K562 (cell line): ENCODE measurements around the gene ZBTB48. TPM values are rescaled to one million over a fixed set of nuclear protein-coding genes. Genes with fewer than 3 reads are reported as not detected.

Experiments used
- ATAC-seq: fragments of 200-7000 bp; cut with Tn5 transposase; 3 replicates; pipeline ENCODE4 v1.9.1; 2020; ENCODE audit warnings: moderate library complexity
- BruUV-seq: library from RNA; stranded (reverse); fragments of 400-500 nt; replicated peaks from 2 replicates; lab custom pipeline; 2021; lab: Mats Ljungman, UMichigan
- CTCF ChIA-PET: fragments of 300-600 bp; formaldehyde crosslinking; extraction: SDS; loops from one replicate; lab custom pipeline; 2021; ENCODE audit warnings: low intra/inter-chr PET ratio; lab: Yijun Ruan, JAX
- POLR2A ChIA-PET: fragments of 300-600, 350-650 bp; sonication (Branson Sonifier 250); formaldehyde crosslinking; extraction: SDS; loops from one replicate; lab custom pipeline; 2021; ENCODE audit warnings: antibody characterized with exemption, inconsistent platforms; lab: Yijun Ruan, JAX
- DNase-seq, 4 experiments: peaks; one replicate each; pipeline versions ENCODE4 v3.0.0 to v3.0.0-alpha.2; 2011 to 2018; ENCODE audit warnings: low spot score in 3 of 4, mixed read lengths in 3 of 4; ENCODE audit errors: extremely low read depth in 1 of 4
- FAIRE-seq: peaks from 2 replicates; lab custom pipeline; 2011; peaks lifted over from hg19 to GRCh38; lab: Jason Lieb, UNC
- H2AFZ ChIP-seq: 2 replicates; pipeline ENCODE4 v1.6.0; 2011; ENCODE audit warnings: low read depth, low read length, control low read depth, inconsistent platforms
- H3K27ac ChIP-seq: fragments of 200-600 bp; 3 replicates; pipeline ENCODE4 v1.8.0; 2011; ENCODE audit warnings: low read depth, mild to moderate bottlenecking, control low read depth, inconsistent platforms, low read length, moderate library complexity, mixed read lengths; ENCODE audit errors: extremely low read depth
- H3K27me3 ChIP-seq, 2 experiments: fragments of 300-600 bp in 1 of 2; 2 replicates in 1 of 2; 3 replicates in 1 of 2; pipeline versions ENCODE4 v1.6.0 to v1.8.0; 2011; ENCODE audit warnings: inconsistent platforms in 2 of 2, low read length in 2 of 2, mild to moderate bottlenecking in 1 of 2, mixed read lengths in 1 of 2, moderate library complexity in 1 of 2; ENCODE audit not compliant: control insufficient read depth in 2 of 2, insufficient read depth in 2 of 2
- H3K36me3 ChIP-seq: fragments of 300-600 bp; 3 replicates; pipeline ENCODE4 v1.8.0; 2011; ENCODE audit warnings: mild to moderate bottlenecking, low read length, inconsistent platforms; ENCODE audit not compliant: control insufficient read depth, insufficient read depth
- H3K4me1 ChIP-seq, 2 experiments: fragments of 200-600 bp in 1 of 2; replicated peaks in 1 of 2; 2 replicates in 1 of 2; 3 replicates in 1 of 2; pipeline versions ENCODE4 v1.5.1 to v1.8.0; 2011; ENCODE audit warnings: inconsistent platforms in 2 of 2, low read length in 2 of 2, mild to moderate bottlenecking in 1 of 2, mixed read lengths in 1 of 2, moderate library complexity in 1 of 2; ENCODE audit not compliant: control insufficient read depth in 2 of 2, insufficient read depth in 2 of 2
- H3K4me2 ChIP-seq: 2 replicates; pipeline ENCODE4 v1.6.1; 2011; ENCODE audit warnings: low read length, control low read depth, inconsistent platforms, mixed read lengths; ENCODE audit not compliant: insufficient read depth
- H3K4me3 ChIP-seq: fragments of 200-600 bp; sonication (generic), shearing (Covaris generic); 2 replicates; pipeline ENCODE4 v1.5.1; 2016; ENCODE audit warnings: control low read depth, inconsistent platforms
- H3K79me2 ChIP-seq: fragments of 200-600 bp; 3 replicates; pipeline ENCODE4 v1.8.0; 2011; ENCODE audit warnings: low read length, inconsistent platforms; ENCODE audit not compliant: control insufficient read depth, insufficient read depth
- H3K9ac ChIP-seq, 2 experiments: 2 replicates each; pipeline versions ENCODE4 v1.6.0 to v1.6.1; 2011; ENCODE audit warnings: low read depth in 2 of 2, low read length in 2 of 2, control low read depth in 1 of 2, inconsistent platforms in 1 of 2, mild to moderate bottlenecking in 1 of 2, mixed read lengths in 1 of 2; ENCODE audit not compliant: insufficient read depth in 1 of 2
- H3K9me1 ChIP-seq: one replicate; pipeline ENCODE4 v1.6.0; 2011; ENCODE audit warnings: inconsistent platforms, mild to moderate bottlenecking, low read length, moderate library complexity; ENCODE audit not compliant: control insufficient read depth, insufficient read depth
- H3K9me3 ChIP-seq: replicated peaks from 2 replicates; pipeline ENCODE4 v1.5.1; 2011; ENCODE audit warnings: low read depth, low read length, inconsistent platforms; ENCODE audit not compliant: control insufficient read depth, insufficient read depth
- H4K20me1 ChIP-seq: replicated peaks from 2 replicates; pipeline ENCODE4 v1.6.1; 2011; ENCODE audit warnings: low read length, inconsistent platforms, mixed read lengths; ENCODE audit not compliant: control insufficient read depth, insufficient read depth
- DEAF1 ChIP-seq: fragments of 450-650 bp; formaldehyde crosslinking; IDR thresholded peaks from 2 replicates; pipeline ENCODE4 v1.4.0; 2020; ENCODE audit warnings: mild to moderate bottlenecking, moderate library complexity
- HDAC3 ChIP-seq: fragments of 450-650 bp; IDR thresholded peaks from 2 replicates; pipeline ENCODE4 v1.6.1; 2018; ENCODE audit warnings: borderline replicate concordance, mild to moderate bottlenecking, moderate library complexity; ENCODE audit not compliant: partially characterized antibody
- RBFOX2 ChIP-seq: fragments of 200-400 bp; formaldehyde crosslinking; IDR thresholded peaks from 2 replicates; pipeline ENCODE4 v1.6.1; 2017; ENCODE audit warnings: low read depth, mild to moderate bottlenecking, low read length, moderate library complexity
- SMAD1 ChIP-seq: fragments of 150-350 bp; IDR thresholded peaks from 2 replicates; pipeline ENCODE4 v1.6.1; 2014; ENCODE audit warnings: low read length, low read depth; ENCODE audit not compliant: partially characterized antibody
- ZBTB8A ChIP-seq: fragments of 450-650 bp; IDR thresholded peaks from 2 replicates; pipeline ENCODE4 v1.6.1; 2018; ENCODE audit warnings: mild to moderate bottlenecking, moderate library complexity; ENCODE audit not compliant: partially characterized antibody
- ZNF609 ChIP-seq: sonication (generic); formaldehyde crosslinking; IDR thresholded peaks from 2 replicates; pipeline ENCODE4 v1.8.1; 2023; ENCODE audit warnings: missing genetic modification reagents, mild to moderate bottlenecking, borderline replicate concordance
- WGBS: fragments of 100-300 bp; shearing (Covaris generic); methylation state at CpG from one replicate; pipeline ENCODE4 v1.1.6; 2016; ENCODE audit warnings: low coverage, mixed read lengths; ENCODE audit not compliant: insufficient coverage; ENCODE audit errors: missing lambda C conversion rate; 5-methylcytosine and 5-hydroxymethylcytosine counted together
- in situ Hi-C: fragments of 300-500 bp; cut with MboI; formaldehyde crosslinking; loops from 4 replicates; pipeline ENCODE4 v1.15.0; 2018; ENCODE audit warnings: inconsistent platforms, mixed read lengths
- intact Hi-C: fragments of 100-400 bp; cut with micrococcal nuclease; formaldehyde crosslinking; loops from 2 replicates; pipeline ENCODE4 v1.14.2; 2022
- polyA plus RNA-seq, 8 experiments: library from polyadenylated mRNA; depleted of rRNA in 4 of 8; stranded (reverse) in 5 of 8; unstranded in 3 of 8; fragments of >200 nt; fragmentation: Nextera tagmentation in 2 of 8; fragmentation: Illumina TruSeq in 1 of 8; extraction: Ambion mirVana in 2 of 8; extraction: Trizol in 1 of 8; gene quantifications; 2 replicates each; pipeline versions ENCODE4 v1.2.1 to v1.2.3, GENCODE V29; 2011 to 2014; ENCODE audit warnings: inconsistent platforms in 1 of 8, missing spikeins in 1 of 8
- total RNA-seq, 7 experiments: library from RNA; depleted of rRNA in 6 of 7; stranded (reverse); fragments of >200 nt in 6 of 7; fragmentation: Illumina TruSeq in 2 of 7; extraction: Trizol in 2 of 7; gene quantifications; 2 replicates each; pipeline versions ENCODE4 v1.2.1 to v1.2.3, GENCODE V29; 2011 to 2021; ENCODE audit warnings: low replicate concordance in 1 of 7

Gene ZBTB48
- total and polyA plus RNA-seq, 9 of the 15 experiments (the other 6 are each of a cell fraction or from before 2014, with no cell fraction given) = 1.9 to 66.9 (median 29.5) TPM

DNA sequence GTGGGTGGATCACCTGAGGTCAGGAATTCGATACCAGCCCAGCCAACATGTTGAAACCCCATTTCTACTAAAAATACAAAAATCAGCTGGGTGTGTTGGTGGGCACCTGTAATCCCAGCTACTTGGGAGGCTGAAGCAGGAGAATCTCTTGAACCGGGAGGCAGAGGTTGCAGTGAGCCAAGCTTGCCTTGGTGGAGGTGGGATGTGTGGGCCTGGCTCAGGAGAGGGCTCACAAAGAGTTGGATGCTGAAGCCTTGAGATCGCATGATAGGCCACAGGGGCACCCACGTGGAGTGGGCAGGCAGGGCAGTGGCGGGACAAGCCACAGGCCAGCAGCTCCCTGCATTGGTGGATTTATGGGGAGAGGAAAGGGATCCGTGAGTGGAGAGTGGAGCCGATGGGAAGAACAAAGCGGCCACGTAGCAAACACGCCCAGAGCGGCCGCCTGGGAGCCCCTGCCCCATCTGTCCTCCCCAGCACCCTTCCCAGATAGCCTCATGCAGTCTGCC, 49.2 kb downstream of the ZBTB48 start:
- no peaks in the 10 kb centered on the region for H3K27me3 ChIP-seq
- POLR2A ChIA-PET = interaction anchor here (0.8 to 4.5 kb wide), 4 partner anchors 7 to 28 kb away, joined by 3 to 36 read pairs (median 5); no protein-coding TSS in a partner anchor
- no TSS peak for BruUV-seq
- no peaks in the 10 kb centered on the region for H3K9me3 ChIP-seq
- H3K4me1 ChIP-seq = peaks cover 11 to 46% of the 10 kb centered on the region in 2 experiments; a peak in 4 of 5 replicates
- H3K9ac ChIP-seq = peak overlapping the region in 1 of 2 experiments; percentile 51; a peak in 1 of 4 replicates
- ATAC-seq (no peak), DNase-seq (no peak), FAIRE-seq (no peak)
- peaks cover 71% of the 10 kb centered on the region for H3K36me3 ChIP-seq
- H3K9me1 ChIP-seq = no peaks in the 10 kb centered on the region
- no peak overlapping the region for H3K4me2 ChIP-seq
- CTCF ChIA-PET = no interaction called here
- TF ChIP-seq SMAD1 = no peak
- no peak for TF ChIP-seq ZBTB8A
- TF ChIP-seq ZNF609 (CRISPR knock-in tag) = no peak
- 0 out of 2 replicates have a peak, but pooled peaks have one; percentile 5 for TF ChIP-seq RBFOX2
- TF ChIP-seq HDAC3 = no peak
- no peak for TF ChIP-seq DEAF1 (CRISPR knock-in tag)
- no peak overlapping the region for H2AFZ ChIP-seq
- H3K4me3 ChIP-seq = no peak overlapping the region
- 0 out of 2 replicates have a peak, but pooled peaks cover 6% of the 10 kb centered on the region for H4K20me1 ChIP-seq
- peaks cover 26% of the 10 kb centered on the region for H3K79me2 ChIP-seq
- H3K27ac ChIP-seq = no peak overlapping the region
- WGBS = 88% methylated on average over 11 of the region's 12 CpGs
- intact Hi-C loops (no loop called here), in situ Hi-C loops (no loop called here)
